HG02938 (cell line): ENCODE measurements around the gene ANKRD33B.
"Not testable (repeated sequence)": the region's sequence is repeated elsewhere in the genome, so short reads cannot be mapped to it uniquely, and the experiment has no call there.

Source experiments
- ATAC-seq: cut with Tn5 transposase; IDR thresholded peaks from one replicate; pipeline ENCODE4 v1.9.1; 2021; ENCODE audit warnings: mild to moderate bottlenecking, moderate library complexity; ENCODE audit not compliant: unreplicated experiment

The ANKRD33B gene

GRCh38 chr5:10591966-10592365 is 28.1 kb downstream of the ANKRD33B start:
- no peak for ATAC-seq

GRCh38 chr5:10592601-10593000 is 28.7 kb downstream of the ANKRD33B start:
- ATAC-seq, result peak; percentile 43

DNA sequence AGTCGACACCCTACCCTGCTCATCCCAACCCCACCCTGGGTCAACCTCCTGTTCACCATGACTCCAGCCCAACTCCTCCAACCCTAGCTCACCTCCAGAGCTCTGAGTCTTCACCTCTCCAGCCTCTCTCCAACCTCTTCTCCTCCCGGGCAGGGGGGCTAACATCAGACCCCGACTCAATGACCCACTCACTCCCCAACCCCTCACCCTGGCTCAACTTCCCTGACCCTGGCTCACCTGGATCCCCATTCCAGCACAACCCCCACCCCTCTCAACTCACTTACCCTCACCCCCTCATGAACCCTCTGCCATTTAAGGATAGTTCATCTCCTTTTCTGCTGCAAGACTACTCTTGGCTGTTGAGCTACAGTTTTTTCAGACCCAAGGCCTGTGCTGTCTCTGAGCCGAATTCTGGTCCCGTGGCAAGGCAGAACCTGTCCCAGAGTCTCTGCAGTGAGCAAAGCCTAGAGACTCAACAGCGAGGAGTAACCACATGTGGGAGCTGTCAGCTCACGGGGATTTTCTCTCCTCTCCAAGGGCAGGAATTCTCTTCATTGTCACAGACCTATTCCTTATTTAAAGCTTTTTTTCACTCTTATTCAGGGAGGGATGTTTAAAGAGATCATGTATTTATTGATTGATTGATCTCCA is 29.8 kb downstream of the ANKRD33B start:
- no peak for ATAC-seq

GRCh38 chr5:10594591-10595210 is 30.8 kb downstream of the ANKRD33B start:
- no peak for ATAC-seq

GRCh38 chr5:10595293-10595671 is 31.4 kb downstream of the ANKRD33B start:
- no peak for ATAC-seq

DNA sequence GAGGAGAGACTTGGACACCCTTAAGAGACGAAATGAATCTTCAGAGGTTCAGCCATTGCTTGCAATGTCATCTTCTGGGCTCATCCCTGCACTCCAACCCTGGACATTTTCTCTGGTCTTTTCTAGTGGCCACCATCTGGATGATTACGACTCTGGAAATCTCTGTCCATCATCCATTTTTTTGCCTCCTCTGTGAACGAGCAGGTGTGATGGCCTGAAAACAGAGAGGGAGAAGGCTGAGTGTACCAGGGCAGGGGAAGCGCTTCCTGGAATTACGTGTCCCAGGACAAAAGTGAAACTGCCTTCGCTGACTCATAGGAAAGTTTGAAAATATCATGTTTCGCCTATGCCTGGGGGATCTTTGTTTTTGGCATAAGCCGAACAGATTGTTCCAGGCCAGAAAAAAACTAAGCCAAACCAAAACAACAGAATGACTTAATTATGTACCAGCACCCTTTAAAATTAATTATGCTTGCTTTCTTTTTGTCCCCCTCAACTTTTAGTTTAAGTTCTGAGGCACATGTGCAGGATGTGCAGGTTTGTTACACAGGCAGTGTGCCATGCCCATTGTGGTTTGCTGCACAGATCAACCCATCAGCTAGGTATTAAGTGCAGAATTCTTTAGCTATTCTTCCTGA is 31.9 kb downstream of the ANKRD33B start:
- ATAC-seq, result no peak

GRCh38 chr5:10596310-10596703 is 32.4 kb downstream of the ANKRD33B start:
- ATAC-seq, result no peak

GRCh38 chr5:10596886-10597451 is 33.1 kb downstream of the ANKRD33B start:
- no peak for ATAC-seq

DNA sequence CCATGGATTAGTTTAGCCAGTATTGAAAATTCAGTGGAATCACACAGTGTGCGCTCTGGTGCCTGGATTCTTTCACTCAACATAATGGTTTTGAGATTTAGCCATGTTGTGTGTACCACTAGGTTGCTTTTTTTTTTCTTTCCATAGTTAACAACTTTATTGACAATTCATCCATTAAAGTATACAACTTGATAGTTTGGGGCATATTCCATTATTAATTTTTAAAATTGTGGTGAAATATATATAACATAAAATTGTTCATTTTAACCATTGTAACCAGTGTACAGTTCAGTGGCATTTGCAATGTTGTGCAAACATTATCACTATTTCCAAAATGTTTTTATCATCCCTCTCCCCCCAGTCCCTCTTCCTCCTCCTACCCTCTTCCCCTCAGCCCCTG is 35.2 kb downstream of the ANKRD33B start:
- no peak for ATAC-seq

DNA sequence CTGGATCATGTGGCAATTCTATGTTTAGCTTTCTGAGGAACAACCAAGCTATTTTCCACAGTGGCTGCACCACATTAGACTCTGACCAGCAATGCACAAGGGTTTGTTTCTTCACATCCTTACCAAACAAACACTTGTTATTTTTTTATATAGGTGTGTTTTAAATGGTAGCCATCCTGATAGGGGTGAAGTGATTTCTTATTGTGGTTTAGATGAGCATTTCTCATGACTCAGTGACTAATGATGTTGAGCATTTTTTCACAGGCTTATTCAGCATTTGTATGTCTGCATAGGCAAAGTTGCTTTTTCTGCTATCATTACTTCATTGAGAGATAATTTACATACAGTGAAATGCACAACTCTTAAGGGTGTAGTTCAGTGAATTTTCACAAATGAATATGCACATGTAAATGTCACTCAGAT is 36.0 kb downstream of the ANKRD33B start:
- no peak for ATAC-seq

DNA sequence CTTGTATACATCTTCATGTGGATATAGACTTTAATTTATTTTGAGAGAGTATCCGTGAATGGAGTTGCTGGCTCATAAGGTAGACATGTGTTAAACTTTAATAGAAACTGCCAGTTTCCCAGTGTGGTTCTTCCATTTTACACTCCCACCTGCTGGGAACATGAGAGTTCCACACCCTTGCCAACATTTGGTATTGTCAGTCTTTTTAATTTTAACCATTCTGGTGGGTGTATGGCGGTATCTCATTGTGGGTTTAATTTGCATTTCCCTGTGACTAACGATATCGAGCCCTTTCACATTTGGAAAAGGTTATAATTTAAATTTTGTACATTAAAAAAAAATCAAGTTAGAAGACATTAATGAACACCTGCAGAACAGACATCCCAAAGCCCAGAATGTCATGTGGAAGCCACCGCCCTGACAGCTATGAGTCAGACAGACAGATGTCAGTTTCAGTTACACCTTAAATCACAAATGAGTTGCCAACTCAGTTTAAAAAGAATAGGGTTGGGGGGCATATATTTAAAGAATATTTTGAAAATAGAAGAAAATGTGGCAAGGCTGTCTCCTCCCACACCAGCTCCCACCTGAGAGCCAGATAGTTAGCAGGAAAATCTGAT is 36.9 kb downstream of the ANKRD33B start:
- peak; percentile 78 for ATAC-seq

- peak; percentile 52 for ATAC-seq
Measured at GRCh38 chr5:10601246-10602030, 37.6 kb downstream of the ANKRD33B start.

DNA sequence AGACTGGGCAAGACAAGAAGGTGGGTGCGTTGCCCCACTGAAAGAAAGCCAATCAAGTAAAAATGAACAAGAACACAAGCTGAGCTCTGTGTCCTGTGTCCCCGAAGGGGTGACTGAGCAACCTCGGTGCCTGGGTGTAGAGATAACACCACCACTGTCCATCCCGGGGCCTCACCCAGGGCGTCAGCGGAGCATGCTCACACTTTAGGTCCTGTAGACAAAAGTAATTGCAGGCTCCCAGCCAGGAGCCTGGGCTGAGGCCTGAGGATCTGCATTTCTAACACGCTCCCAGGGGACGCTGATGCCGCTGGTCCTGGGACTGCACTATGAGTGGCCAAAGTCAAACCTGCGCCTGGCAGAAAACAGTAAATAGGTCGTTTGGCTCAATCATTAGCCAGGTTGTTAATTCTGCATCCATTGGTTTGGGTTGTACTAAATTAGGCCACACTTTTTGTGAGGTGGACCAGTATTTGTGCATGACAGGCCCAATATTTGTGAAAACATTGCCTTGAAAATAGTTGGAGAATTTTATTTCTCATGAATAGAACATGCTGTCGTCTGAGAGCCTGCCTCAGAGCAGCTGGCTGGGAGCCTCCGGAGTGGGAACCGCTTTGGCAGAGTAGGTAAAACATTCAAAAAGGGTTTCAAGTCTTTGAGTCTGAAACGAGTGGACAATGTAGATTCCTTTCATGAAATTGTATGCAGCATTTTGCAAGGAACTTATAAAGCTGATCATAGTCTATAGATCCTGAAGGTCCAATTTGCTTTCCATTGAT is 38.3 kb downstream of the ANKRD33B start:
- no peak for ATAC-seq

GRCh38 chr5:10604975-10605374 is 41.1 kb downstream of the ANKRD33B start:
- no peak for ATAC-seq

- ATAC-seq, result not testable (repeated sequence)
Measured at GRCh38 chr5:10606632-10607022, 42.8 kb downstream of the ANKRD33B start.

GRCh38 chr5:10607023-10607665 is 43.3 kb downstream of the ANKRD33B start:
- peak; percentile 72 for ATAC-seq

- peak; percentile 64 for ATAC-seq
Measured at GRCh38 chr5:10607666-10608073, 43.8 kb downstream of the ANKRD33B start.

DNA sequence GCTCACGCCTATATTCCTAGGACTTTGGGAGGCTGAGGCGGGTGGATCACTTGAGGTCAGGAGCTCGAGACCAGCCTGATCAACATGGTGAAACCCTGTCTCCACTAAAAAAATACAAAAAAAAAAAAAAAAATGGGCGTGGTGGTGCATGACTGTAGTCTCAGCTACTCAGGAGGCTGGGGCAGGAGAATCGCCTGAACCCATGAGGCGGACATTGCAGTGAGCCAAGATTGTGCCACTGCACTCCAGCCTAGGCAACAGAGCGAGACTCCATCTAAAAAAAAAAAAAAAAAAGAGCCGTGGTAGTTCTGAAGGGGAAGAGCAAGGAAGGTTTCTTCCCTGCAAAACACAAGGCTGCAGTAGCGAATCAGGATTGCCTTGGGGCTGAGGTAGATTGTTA is 44.2 kb downstream of the ANKRD33B start:
- ATAC-seq, result peak; percentile 7

DNA sequence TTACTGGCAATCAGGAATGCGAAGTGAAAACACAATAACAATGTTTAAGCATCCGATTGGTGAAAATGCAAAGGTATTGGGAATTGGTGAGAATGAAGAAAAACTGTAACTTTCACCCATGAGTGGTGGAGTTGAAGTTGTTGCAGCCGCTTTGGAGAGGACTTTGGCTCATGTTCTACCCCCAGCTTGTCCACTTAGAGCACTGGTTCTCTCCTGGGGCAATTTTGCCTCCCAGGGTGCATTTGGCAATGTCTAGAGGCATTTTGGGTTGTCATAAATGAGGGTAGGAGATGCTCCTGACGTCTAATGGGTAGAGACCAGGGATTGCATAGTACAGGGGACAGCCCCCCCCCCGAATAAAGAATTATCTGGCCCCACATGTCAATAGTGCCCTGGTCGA is 46.2 kb downstream of the ANKRD33B start:
- ATAC-seq, result no peak

- ATAC-seq, result no peak
Measured at GRCh38 chr5:10611290-10611689, 47.4 kb downstream of the ANKRD33B start.
